Stimulated activated CD8-positive, alpha-beta memory T cell treated with anti-CD3 and anti-CD28 coated beads, Interleukin-7, amount 100 ng/mL, for 48 hours (primary cell): ENCODE data around the gene MAK.
"Not testable (repeated sequence)": the region's sequence is repeated elsewhere in the genome, so short reads cannot be mapped to it uniquely, and the experiment has no call there.

ENCODE experiments used
- DNase-seq, 2 donors: peaks; one replicate each; pipeline ENCODE4 v3.0.0-alpha.2; 2020; ENCODE audit warnings: low read depth in 1 of 2; ENCODE audit errors: extremely low read depth in 1 of 2

MAK gene

DNA sequence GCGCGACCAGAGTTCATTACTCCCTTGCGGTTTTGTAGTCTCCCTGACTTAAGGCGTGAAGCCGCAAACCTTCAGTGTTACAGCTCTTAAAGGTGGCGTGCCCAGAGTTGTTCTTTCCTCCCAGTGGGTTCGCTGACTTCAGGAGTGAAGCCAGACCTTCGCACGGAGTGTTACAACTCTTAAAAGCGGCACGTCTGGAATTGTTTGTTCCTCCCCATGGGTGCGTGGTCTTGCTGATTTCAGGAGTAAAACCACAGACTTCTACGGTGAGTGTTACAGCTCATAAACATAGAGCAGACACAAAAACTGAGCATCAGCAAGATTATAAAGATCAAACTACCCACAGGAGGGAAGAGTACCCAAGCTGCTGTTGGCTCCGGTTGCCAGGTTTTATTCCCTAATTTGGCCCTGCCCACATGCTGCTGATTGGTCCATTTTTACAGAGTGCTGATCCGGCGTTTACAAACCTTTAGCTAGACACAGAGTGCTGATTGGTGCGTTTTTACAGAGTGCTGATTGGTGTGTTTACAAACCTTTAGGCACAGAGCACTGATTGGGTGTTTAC is 105.1 kb downstream of the MAK start:
- no peak for DNase-seq

DNA sequence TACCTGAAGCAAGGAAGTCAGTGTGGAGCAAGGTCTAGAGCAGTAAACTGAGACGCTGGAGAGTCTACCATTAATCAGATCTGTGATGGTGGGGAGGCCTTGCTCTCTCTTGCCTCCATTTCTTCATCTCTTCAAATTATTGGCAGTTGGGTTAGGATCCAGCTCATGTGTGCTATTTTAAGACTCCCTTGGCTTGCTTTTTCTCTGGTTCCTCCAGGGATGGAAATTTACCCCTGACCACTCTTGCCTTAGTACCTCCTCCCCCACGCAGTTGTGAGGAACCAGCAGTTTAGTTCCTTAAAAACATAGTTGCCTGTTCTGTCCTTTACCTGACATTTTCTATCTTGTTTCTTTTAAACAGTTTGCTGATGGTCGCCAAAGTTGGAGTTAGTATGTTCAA is 108.1 kb downstream of the MAK start:
- no peak for DNase-seq

DNA sequence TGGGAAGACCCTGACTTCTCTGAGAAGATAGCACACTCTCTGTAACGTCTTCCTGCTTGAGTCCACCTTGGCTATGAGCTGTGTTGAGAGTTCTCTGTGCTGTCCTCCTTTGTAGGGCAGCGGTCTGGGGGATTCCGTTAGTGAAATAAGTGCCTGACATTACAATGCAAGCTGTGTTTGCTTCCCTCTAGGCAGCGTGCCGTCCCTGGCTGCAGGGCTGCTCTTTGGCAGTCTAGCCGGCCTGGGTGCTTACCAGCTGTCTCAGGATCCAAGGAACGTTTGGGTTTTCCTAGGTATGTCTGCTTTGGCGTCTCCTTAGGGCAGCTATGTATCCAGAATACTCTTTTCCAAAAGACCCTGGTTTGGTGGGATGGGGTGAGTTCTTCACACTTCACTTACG is 112.6 kb downstream of the MAK start:
- no peak for DNase-seq

DNA sequence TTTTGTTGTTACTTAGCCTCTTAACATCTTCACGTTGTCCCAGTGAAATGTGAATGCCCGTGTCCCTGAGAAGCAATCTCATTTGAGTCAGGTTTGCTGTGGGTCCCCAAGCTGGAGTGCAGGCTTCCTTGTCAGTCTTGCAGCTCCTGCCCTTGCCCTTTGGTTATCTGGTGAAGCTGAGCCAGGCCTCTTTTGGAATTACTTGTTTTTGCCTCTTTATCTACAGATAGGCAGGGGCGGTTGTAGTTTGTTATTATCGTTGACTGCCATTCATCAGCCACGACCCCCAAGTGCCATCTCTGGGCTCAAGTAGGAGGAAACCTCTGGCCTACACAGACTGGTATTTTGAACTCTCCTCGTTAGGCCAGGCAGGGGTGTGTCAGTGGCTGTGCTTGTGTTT is 113.3 kb downstream of the MAK start:
- DNase-seq, result no peak

DNA sequence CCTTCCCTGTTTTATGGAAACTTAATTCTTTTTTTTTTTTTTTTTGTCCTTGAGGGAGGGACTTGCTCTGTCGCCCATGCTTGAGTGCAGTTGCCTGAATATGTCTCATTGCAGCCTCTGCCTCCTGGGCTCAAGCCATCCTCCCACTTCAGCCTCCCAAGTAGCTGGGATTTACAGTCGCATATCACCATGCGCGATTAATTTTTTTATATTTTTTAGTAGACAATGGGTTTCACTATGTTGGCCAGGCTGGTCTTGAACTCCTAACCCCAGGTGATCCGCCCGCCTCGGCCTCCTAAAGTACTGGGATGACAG is 114.8 kb downstream of the MAK start:
- DNase-seq, result no peak

DNA sequence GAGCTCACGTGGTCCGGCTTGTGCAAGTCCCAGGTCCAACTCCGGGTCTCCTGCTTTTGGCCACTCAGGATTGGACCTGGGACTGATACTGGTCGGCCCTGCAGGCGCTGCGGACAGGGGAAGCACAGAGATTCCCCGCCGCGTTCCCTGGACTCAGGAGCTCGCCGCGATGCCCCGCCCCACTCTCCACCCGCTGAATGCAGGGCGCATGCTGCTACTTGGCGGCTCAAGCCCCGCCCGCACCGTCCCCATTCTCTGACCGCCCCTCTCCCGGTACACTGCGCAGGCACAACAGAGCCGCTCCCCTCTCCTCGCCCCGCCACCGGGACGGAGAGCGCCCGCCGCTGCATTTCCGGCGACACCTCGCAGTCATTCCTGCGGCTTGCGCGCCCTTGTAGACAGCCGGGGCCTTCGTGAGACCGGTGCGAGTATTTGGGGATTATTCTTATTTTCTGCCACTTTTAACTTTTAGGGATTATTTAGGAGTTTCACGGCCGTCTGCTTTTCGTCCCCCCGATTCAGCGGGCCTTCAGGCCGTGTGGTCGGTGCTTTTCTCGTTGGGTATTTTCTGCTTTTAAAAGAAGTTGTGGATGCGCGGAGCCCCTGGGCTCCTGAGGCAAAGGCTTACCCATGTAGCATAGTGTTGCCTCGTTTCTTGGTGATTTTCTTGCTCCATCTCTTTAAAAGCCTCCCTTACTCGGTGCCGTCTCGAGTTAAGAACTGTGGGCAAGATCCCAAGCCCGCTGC is 115.3 kb downstream of the MAK start, which contains the start of gene TMEM14C:
TSS of gene TMEM14C (plus strand) at position 251 of the 747 bp plus-strand sequence. CDS start 1,544 bp downstream, outside the sequence.
- DNase-seq, result peak; percentile 84 to 92

DNA sequence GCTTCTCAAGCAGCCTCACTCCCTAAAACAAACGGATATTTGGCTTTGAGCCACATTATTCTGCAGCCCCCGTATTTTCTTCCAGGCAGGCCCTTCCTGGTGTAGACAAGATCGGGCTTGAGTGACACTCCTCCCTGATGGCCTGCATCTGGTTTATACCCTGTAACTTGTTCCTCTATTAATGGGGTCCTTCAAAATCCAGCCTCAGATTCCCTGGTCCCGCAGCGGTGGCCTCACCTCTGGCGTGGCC is 115.8 kb downstream of the MAK start:
- no peak for DNase-seq

DNA sequence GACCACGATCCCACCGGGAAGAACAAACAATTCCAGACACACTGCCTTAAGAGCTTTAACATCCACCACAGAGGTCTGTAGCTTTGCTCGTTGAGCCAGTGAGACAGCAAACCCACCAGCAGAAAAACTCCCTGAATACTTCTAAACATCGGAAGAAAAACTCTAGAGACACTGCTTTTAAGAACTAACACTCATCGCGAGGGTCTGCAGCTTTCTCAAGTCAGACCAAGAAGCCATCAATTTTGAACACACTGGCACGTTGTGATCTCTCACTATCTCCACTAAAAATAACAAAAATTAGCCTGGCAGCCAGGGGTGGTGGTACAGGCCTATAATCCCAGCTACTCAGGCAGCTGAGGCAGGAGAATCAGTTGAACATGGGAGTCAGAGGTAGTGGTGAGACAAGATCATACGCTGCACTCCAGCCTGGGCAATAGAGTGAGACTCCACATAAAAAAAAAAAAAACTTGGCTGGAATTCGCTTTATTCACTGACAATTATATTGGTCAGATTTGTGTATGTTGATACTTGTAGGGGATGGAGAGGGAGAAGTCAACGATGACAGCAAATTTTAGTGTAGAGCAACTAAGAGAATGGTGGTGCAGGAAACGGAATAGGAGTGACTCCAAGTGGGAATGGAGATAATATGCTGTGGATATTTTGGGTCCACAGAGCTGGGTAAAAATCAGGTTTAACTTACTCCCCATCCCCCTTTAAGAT is 116.3 kb downstream of the MAK start:
- no peak for DNase-seq

DNA sequence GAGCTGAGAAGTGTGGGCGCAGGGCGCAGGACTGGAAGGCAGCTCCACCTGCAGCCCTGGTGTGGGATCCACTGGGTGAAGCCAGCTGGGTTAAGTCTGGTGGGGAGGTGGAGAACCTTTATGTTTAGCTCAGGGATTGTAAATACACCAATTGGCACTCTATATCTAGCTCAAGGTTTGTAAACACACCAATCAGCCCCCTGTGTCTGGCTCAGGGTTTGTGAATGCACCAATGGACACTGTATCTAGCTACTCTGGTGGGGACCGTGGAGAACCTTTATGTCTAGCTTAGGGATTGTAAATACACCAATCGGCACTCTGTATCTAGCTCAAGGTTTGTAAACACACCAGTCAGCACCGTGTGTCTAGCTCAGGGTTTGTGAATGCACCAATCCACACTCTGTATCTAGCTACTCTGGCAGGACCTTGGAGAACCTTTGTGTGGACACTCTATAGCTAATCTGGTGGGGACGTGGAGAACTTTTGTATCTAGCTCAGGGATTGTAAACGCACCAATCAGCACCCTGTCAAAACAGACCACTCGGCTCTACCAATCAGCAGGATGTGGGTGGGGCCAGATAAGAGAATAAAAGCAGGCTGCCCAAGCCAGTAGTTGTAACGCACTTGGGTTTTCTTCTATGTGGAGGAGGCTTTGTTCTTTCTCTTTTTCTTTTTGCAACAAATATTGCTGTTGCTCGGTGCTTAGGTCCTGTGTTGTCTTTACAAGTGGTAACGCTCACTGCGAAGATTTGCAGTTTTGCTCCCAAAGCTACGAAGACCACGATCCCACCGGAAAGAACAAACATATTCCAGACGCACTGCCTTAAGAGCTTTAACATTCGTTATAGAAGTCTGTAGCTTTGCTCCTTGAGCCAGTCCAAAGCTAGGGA is 117.1 kb downstream of the MAK start:
- not testable (repeated sequence) for DNase-seq

DNA sequence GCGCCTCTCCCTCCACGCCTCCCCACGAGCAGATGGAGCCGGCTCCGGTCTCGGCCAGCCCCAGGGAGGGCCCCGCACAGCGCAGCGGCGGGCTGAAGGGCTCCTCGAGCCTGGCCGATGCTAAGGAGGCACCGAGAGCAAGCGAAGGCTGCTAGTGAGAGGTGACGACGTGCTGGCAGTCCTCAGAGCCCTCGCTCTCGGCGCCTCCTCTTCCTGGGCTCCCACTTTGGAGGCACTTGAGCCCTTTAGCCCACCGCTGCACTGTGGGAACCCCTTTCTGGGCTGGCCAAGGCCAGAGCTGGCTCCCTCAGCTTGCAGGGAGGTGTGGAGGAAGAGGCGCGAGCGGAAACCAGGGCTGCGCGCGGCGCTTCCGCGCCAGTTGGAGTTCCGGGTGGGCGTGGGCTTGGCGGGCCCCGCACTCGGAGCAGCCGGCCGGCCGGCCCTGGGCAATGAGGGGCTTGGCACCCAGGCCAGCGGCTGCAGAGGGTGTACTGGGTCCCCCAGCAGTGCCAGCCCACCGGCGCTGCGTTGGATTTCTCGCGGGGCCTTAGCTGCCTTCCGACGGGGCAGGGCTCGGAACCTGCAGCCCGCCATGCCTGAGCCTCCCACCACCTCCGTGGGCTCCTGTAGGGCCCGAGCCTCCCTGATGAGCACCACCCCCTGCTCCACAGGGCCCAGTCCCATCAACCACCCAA is 117.9 kb downstream of the MAK start:
- peak in 1 of 2 donors; percentile 27 for DNase-seq

DNA sequence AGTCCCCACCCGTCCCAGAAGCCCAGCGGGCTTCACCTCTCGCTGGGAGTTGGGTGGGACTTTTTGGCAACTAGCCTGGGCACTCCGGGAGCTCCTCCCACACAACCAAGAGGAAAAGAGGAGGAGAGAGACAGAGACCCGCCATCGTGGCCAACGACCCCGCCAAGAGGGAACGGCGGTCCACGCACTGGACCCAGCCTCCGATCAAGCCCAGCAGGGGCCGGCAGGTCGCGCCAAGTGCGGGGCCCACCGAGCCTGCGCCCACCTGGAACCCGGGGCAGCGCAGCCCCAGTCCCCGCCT is 118.4 kb downstream of the MAK start:
- no peak for DNase-seq

DNA sequence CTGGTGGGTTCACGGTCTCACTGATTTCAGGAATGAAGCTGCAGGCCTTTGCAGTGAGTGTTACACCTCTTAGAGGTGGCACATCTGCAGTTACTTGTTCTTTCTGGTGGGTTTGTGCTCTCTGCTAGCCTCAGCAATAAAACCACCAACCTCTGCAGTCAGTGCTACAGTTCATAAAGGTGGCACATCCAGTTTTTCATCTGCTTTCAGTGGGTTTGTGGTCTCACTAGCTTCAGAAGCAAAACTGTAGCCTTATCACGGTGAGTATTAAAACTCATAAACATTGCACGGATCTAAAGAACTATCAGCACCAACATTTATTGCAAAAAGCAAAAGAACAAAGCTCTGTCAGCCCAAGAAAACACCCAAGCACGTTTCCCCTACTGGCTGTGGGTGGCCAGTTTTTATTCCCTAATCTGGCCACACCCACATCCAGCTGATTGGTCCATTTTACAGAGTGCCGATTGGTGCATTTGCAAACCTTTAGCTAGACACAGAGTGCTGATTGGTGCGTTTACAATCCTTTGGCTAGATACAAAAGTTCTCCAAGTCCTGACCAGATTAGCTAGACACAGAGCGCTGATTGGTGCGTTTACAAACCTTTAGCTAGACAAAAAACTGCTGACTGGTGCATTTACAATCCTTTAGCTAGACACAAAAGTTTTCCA is 118.9 kb downstream of the MAK start:
- peak in 1 of 2 donors; percentile 31 for DNase-seq

DNA sequence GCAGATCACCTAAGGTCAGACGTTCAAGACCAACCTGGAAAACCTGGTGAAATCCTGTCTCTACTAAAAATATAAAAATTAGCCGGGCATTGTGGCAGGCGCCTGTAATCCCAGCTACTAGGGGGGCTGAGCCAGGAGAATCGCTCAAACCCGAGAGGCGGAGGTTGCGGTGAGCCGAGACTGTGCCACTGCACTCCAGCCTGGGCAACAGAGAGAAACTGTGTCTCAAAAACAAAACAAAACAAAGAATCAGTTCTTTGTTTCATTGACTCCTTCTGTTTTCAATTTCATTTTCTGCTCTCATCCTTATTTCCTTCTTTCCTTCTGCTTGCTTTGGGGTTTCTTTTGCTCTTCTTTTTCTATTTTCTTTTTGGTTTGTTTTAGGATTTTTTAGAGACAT is 124.4 kb downstream of the MAK start:
- no peak for DNase-seq
